GM10266 (cell line): ENCODE measurements around the gene HHAT.

ENCODE experiments used
- DNase-seq: peaks from one replicate; pipeline ENCODE4 v3.0.0; 2012; ENCODE audit errors: extremely low spot score
- TF ChIP-seq, protein P1 (sequence below): IDR thresholded peaks from 2 replicates; pipeline ENCODE4 v1.5.1; 2012; ENCODE audit warnings: mild to moderate bottlenecking, low read depth; ENCODE audit not compliant: control insufficient read depth, insufficient read depth; ENCODE audit errors: missing control alignments

Gene HHAT

DNA sequence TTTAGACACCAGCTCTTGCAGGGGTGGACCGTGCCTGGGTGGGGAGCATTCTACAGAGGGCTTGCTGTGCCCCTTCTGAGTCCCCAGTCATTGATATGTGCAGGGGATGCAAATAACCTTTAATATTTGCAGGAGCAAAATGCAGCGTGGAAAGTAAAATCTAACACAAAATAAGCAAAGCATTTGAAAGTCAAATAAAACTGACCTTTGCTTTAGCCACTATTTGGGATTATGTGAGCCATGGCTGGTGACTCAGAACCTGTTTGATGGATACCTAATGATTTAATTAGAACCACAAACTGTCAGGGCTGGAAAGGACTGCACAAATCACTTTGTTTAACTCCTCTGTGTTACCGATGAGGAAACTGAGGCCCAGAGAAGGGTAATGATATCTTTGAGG, 377.5 kb downstream of the HHAT start:
- TF ChIP-seq, protein P1, sequence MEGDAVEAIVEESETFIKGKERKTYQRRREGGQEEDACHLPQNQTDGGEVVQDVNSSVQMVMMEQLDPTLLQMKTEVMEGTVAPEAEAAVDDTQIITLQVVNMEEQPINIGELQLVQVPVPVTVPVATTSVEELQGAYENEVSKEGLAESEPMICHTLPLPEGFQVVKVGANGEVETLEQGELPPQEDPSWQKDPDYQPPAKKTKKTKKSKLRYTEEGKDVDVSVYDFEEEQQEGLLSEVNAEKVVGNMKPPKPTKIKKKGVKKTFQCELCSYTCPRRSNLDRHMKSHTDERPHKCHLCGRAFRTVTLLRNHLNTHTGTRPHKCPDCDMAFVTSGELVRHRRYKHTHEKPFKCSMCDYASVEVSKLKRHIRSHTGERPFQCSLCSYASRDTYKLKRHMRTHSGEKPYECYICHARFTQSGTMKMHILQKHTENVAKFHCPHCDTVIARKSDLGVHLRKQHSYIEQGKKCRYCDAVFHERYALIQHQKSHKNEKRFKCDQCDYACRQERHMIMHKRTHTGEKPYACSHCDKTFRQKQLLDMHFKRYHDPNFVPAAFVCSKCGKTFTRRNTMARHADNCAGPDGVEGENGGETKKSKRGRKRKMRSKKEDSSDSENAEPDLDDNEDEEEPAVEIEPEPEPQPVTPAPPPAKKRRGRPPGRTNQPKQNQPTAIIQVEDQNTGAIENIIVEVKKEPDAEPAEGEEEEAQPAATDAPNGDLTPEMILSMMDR, result no peak
- DNase-seq, result no peak

DNA sequence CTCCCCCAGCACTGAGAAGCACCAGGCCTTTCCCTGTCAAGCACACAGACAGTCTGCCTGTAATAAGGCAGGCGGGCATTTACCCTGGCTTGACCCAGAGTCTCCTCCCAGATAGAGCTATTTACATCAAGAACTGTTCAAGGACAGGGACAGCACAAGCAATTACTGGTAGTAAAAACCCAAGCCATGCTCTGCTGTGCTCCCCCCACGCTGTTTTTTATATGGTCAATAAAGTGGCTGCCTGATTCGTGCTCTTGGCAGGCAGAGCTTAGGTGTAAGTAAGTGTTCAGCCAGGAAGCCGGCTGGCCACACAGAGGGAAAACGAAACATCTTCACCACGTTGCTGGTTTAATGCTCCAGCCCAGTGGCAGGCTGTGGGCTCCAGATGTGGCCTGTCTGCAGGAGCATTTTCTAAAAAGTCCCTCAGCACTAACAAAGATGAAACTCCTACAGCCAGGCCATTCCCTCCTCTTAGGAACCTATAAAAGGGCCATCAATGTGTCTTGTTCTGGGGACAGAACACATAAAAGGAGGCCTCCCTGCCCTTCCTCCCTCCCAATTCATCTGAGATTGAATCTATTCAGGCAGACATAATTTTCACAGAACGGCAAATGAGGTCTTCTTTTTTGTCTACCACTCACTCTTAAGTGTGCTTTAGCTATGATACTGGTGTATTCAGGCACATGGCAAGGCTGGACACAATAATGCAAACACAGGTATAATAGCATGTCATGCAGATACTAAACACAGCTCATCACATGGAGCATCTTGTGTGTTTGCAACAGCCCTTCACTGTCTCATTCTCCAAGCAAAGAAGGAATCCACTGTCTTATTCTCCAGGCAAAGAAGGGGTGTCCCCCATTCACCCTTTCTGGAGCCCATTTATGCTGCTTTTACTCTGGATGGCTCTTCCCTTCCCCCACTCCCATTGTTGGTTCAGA, 378.9 kb downstream of the HHAT start:
- TF ChIP-seq, protein P1, result no peak
- DNase-seq, result no peak

DNA sequence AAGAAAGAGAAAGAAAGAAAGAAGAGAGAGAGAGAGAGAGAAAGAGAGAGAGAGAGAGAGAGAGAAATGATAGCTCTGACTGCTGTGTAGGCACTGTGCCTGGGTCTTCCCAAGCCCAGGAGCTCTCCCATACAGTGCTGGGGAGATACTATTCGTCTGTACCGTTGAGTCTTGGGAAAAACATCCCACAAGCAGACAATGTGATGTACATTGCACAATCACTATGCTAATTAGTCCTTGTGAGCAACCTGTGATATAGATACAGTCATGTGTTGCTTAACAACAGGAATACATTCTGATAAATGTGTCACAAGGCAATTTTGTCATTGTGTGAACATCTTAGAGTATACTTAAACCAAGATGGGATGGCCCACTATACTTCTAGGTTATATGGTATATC, 381.0 kb downstream of the HHAT start:
- DNase-seq, result no peak
- TF ChIP-seq, protein P1, result no peak

DNA sequence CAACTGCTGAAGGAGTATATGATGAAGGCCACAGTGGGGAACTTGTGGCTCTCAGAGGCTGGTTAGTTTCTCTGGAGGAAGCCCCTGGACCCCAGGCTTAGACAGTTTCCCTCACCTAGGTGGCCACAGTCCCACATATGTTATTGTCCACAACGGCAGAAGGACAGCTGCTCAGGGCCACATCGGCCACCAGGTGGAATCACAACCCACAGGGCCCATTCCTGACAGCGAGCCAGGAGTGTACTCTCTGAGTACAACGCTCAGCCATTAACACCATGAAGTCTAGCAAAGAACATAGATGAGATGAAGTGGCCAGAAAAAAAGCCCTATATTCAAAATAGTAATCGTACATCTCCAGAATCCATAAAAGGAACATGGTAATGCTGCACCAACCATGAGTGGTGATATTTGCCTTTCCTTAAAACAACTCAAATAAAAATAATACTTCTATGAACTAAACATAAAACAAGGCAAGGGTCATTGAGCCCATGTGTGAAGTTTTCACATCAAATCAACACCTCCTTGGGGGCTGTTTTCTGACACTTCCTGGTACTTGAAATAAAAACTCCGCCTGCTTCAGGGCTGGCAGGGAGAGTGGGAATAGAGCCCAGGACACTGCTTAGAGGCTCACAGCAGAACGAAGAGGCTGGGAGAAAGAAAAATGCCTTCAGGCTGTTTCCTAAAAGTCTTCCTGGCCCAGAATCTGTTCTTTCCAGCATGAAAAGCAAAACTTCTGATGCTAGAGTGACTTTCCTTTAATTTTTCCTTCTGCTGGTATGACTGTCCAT, 383.3 kb downstream of the HHAT start:
- no peak for DNase-seq
- TF ChIP-seq, protein P1, result no peak

DNA sequence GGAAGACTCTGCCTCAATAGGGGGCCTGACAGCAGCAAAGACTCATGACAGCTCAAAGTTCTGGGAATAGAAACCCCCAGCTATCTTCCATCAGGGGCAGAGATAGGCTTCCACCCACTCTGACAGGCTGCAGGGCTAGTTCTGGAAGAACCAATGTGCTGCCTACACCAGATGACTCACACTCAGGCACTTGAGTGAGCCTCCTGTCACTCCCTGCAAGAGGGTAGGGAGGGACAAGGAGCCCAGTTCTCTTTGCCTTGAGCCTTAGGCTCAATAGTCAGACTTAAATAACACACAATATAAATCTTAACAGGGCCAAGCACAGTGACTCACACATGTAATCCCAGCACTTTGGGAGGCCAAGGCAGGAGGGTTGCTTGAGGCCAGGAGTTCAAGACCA, 386.4 kb downstream of the HHAT start:
- DNase-seq, result no peak
- TF ChIP-seq, protein P1, result no peak

DNA sequence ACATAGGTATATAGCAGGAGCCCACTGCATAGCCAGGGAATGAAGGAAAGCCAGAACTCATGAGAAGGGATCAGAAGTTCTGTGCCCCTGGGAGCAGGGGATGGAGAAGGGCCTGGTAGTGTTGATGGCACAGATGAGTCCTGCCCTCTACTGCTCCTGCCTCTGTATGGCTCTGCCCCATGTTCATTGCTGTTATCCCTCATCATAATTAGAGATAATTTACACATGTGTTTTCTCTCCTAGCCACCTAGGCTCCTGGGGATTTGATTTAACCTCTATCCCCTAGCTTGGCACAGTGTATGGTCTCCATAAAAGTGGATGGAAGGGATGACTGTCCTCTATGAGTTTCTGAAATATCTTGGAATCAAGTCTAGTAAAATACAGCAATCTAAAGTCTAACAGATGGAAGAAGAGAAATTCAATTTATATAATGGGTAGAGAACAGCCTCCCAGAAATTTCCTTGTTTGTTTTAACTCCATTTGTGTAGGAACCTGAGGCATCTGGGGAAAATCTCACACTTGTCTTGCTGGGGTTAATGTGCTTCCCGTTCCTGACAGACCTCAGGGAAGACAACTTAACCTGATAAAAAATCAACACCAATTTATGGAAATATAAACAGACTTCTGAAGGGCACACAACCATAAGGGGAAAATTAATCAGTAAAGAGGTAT, 393.8 kb downstream of the HHAT start:
- TF ChIP-seq, protein P1, result no peak
- DNase-seq, result no peak
